GM12878 (cell line): ENCODE data around the gene PTPRM. TPM values are rescaled to one million over a fixed set of nuclear protein-coding genes. Genes with fewer than 3 reads are reported as not detected.

Experiments used
- ATAC-seq: fragments of 200-7000 bp; cut with Tn5 transposase; 3 replicates; pipeline ENCODE4 v1.9.1; 2020; ENCODE audit warnings: mild to moderate bottlenecking, moderate library complexity
- BruUV-seq: library from RNA; stranded (reverse); fragments of 400-500 nt; replicated peaks from 2 replicates; lab custom pipeline; 2021; lab: Mats Ljungman, UMichigan
- CTCF ChIA-PET: fragments of 300-600 bp; sonication (Branson Sonifier 250); formaldehyde crosslinking; extraction: SDS; loops from one replicate; lab custom pipeline; 2021; ENCODE audit warnings: inconsistent platforms; lab: Yijun Ruan, JAX
- POLR2A ChIA-PET: fragments of 350-600 bp; formaldehyde crosslinking; extraction: SDS; loops from one replicate; lab custom pipeline; 2021; ENCODE audit warnings: inconsistent platforms; lab: Charles Lee
- RAD21 ChIA-PET: fragments of 300-600 bp; sonication (Branson Sonifier 250); formaldehyde crosslinking; loops from one replicate; lab custom pipeline; 2023; ENCODE audit warnings: antibody characterized with exemption; ENCODE audit not compliant: unreplicated experiment; lab: Charles Lee
- SMC1A ChIA-PET: fragments of 300-600 bp; sonication (Branson Sonifier 250); formaldehyde crosslinking; loops from one replicate; lab custom pipeline; 2023; ENCODE audit not compliant: unreplicated experiment, uncharacterized antibody; lab: Charles Lee
- DNase-seq: peaks from one replicate; pipeline ENCODE4 v3.0.0-alpha.2; 2011; ENCODE audit warnings: low read depth, low spot score
- FAIRE-seq: peaks from 3 replicates; lab custom pipeline; 2011; peaks lifted over from hg19 to GRCh38; lab: Jason Lieb, UNC
- H2AFZ ChIP-seq: 2 replicates; pipeline ENCODE4 v1.6.0; 2011; ENCODE audit warnings: low read depth, low read length, control low read depth; ENCODE audit not compliant: control insufficient read depth
- H3K27ac ChIP-seq: 2 replicates; pipeline ENCODE4 v1.5.1; 2011; ENCODE audit warnings: control low read depth; ENCODE audit not compliant: control insufficient read depth, insufficient read depth
- H3K27me3 ChIP-seq, 2 experiments: replicated peaks in 1 of 2; 2 replicates each; pipeline versions ENCODE4 v1.6.0 to v1.6.1; 2011; ENCODE audit warnings: low read length in 1 of 2; ENCODE audit not compliant: control insufficient read depth in 2 of 2, insufficient read depth in 2 of 2
- H3K36me3 ChIP-seq, 2 experiments: 2 replicates each; pipeline ENCODE4 v1.5.1; 2011; ENCODE audit warnings: low read length in 1 of 2; ENCODE audit not compliant: control insufficient read depth in 2 of 2, insufficient read depth in 2 of 2
- H3K4me1 ChIP-seq: 2 replicates; pipeline ENCODE4 v1.6.1; 2011; ENCODE audit warnings: mild to moderate bottlenecking, low read length, moderate library complexity, mixed read lengths; ENCODE audit not compliant: control insufficient read depth, insufficient read depth
- H3K4me2 ChIP-seq: 2 replicates; pipeline ENCODE4 v1.6.0; 2011; ENCODE audit warnings: control low read depth; ENCODE audit not compliant: control insufficient read depth, insufficient read depth
- H3K4me3 ChIP-seq: fragments of 200-600 bp; sonication (generic); 2 replicates; pipeline ENCODE4 v1.5.1; 2016
- H3K79me2 ChIP-seq: 2 replicates; pipeline ENCODE4 v1.6.0; 2011; ENCODE audit warnings: low read length; ENCODE audit not compliant: control insufficient read depth, insufficient read depth
- H3K9ac ChIP-seq: 2 replicates; pipeline ENCODE4 v1.8.0; 2011; ENCODE audit warnings: low read length, control low read depth, mixed read lengths; ENCODE audit not compliant: control insufficient read depth, insufficient read depth
- H3K9me3 ChIP-seq: replicated peaks from 3 replicates; pipeline ENCODE4 v1.5.1; 2011; ENCODE audit warnings: mild to moderate bottlenecking, low read length; ENCODE audit not compliant: control insufficient read depth, insufficient read depth
- H4K20me1 ChIP-seq: 2 replicates; pipeline ENCODE4 v1.6.0; 2011; ENCODE audit not compliant: control insufficient read depth, insufficient read depth
- MTA2 ChIP-seq: fragments of 450-650 bp; IDR thresholded peaks from 2 replicates; pipeline ENCODE4 v1.6.1; 2016; ENCODE audit warnings: low read depth, mild to moderate bottlenecking, moderate library complexity
- MTA3 ChIP-seq: IDR thresholded peaks from 2 replicates; pipeline ENCODE4 v1.6.1; 2012; ENCODE audit warnings: low read length, inconsistent platforms, borderline replicate concordance
- NBN ChIP-seq: fragments of 450-650 bp; IDR thresholded peaks from 2 replicates; pipeline ENCODE4 v1.6.1; 2016
- PAX5 ChIP-seq: IDR thresholded peaks from 2 replicates; pipeline ENCODE4 v1.6.1; 2011; ENCODE audit warnings: low read depth, low read length, borderline replicate concordance
- PML ChIP-seq: IDR thresholded peaks from 2 replicates; pipeline ENCODE4 v1.6.1; 2012; ENCODE audit warnings: low read length, inconsistent platforms
- RFX5 ChIP-seq: IDR thresholded peaks from 2 replicates; pipeline ENCODE4 v1.6.1; 2011; ENCODE audit warnings: low read depth, low read length, improper control_type of control experiment
- SIX5 ChIP-seq: IDR thresholded peaks from 2 replicates; pipeline ENCODE4 v1.6.1; 2011; ENCODE audit warnings: mild to moderate bottlenecking, low read depth, low read length, moderate library complexity; ENCODE audit not compliant: severe bottlenecking
- SMAD1 ChIP-seq: fragments of 450-650 bp; IDR thresholded peaks from 2 replicates; pipeline ENCODE4 v1.6.1; 2018; ENCODE audit warnings: mild to moderate bottlenecking, low read depth; ENCODE audit not compliant: partially characterized antibody
- TCF3 ChIP-seq: IDR thresholded peaks from 2 replicates; pipeline ENCODE4 v1.6.1; 2012; ENCODE audit warnings: low read depth, mild to moderate bottlenecking, low read length, borderline replicate concordance; ENCODE audit not compliant: insufficient read depth
- ZSCAN29 ChIP-seq: fragments of 450-650 bp; IDR thresholded peaks from 2 replicates; pipeline ENCODE4 v1.6.1; 2017; ENCODE audit warnings: mild to moderate bottlenecking, moderate library complexity
- WGBS: methylation state at CpG from one replicate; pipeline ENCODE4 v1.1.6; 2016; ENCODE audit warnings: low lambda C conversion rate; ENCODE audit not compliant: insufficient replicate concordance, insufficient coverage; ENCODE audit errors: missing lambda C conversion rate; 5-methylcytosine and 5-hydroxymethylcytosine counted together
- in situ Hi-C: fragments of 300-500 bp; cut with MboI; formaldehyde crosslinking; loops from 9 replicates; pipeline ENCODE4 v1.14.3; 2018; ENCODE audit warnings: mixed read lengths
- intact Hi-C: fragments of 100-400 bp; cut with micrococcal nuclease; formaldehyde crosslinking; loops from one replicate; pipeline ENCODE4 v1.14.2; 2022; ENCODE audit not compliant: unreplicated experiment
- polyA plus RNA-seq, 11 experiments: library from polyadenylated mRNA; depleted of rRNA in 4 of 11; unstranded in 6 of 11; stranded (reverse) in 5 of 11; fragments of >200 nt; fragmentation: Nextera tagmentation in 4 of 11; fragmentation: Illumina TruSeq in 1 of 11; extraction: Ambion mirVana in 4 of 11; extraction: Trizol in 1 of 11; gene quantifications; 1 replicate in 1 of 11; 2 replicates in 10 of 11; pipeline versions ENCODE4 v1.2.1 to v1.2.3, GENCODE V29; 2011 to 2016; ENCODE audit warnings: inconsistent platforms in 2 of 11, missing spikeins in 2 of 11, low read depth in 1 of 11
- total RNA-seq, 4 experiments: library from RNA; depleted of rRNA in 3 of 4; stranded (reverse); fragments of >200 nt in 3 of 4; fragmentation: Illumina TruSeq in 1 of 4; extraction: Trizol in 1 of 4; gene quantifications; 2 replicates each; pipeline versions ENCODE4 v1.2.1 to v1.2.3, GENCODE V29; 2013 to 2021
- TF ChIP-seq, protein P1 (sequence below): fragments of 450-650 bp; formaldehyde crosslinking; IDR thresholded peaks from 2 replicates; pipeline ENCODE4 v1.5.0; 2022; ENCODE audit warnings: mild to moderate bottlenecking, missing genetic modification characterization

The PTPRM gene
- total and polyA plus RNA-seq, 10 of the 15 experiments (the other 5 are each of a cell fraction or from before 2014, with no cell fraction given): 0.07 to 22.6 (median 0.60) TPM

DNA sequence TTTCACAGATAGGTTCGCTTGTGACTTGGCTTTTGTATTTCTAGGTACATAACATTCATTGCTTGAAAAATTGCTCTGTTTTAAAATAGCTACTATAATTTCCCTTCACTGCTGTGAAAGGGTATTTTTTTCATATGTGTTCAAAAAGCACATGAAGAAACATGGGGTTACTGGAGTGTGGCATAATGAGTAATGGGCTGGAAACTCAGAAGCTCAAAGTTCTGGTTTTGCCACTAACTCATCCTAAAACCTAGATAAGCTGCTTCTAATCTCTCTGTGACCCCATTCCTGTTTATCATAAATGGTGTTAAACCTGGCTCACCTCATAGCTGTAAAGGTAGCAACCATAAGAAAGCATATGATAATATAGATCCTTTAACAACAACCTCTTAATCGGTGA, 319.3 kb downstream of the PTPRM start:
- DNase-seq (no peak), ATAC-seq (no peak; the same call in 2 of the 3 replicates), FAIRE-seq (no peak)
- ChIA-PET SMC1A (interaction anchor here (0.6 to 3.3 kb wide), 12 partner anchors 10 to 297 kb away, joined by 3 to 12 read pairs (median 5); no protein-coding TSS in a partner anchor), CTCF (interaction anchor here (1.1 to 1.3 kb wide), 2 partner anchors 10 to 167 kb away, joined by 3 to 5 read pairs; no protein-coding TSS in a partner anchor), POLR2A (interaction anchor here (1.5 to 1.7 kb wide), 2 partner anchors 10 to 62 kb away, joined by 3 to 4 read pairs; no protein-coding TSS in a partner anchor), RAD21 (interaction anchor here (1.0 to 1.7 kb wide), 4 partner anchors 10 to 95 kb away, joined by 3 to 4 read pairs (median 4); no protein-coding TSS in a partner anchor)
- 59% methylated on average over 2 of the region's 2 CpGs for WGBS
- in situ Hi-C loops (no loop called here), intact Hi-C loops (no loop called here)
- no TSS peak for BruUV-seq
- Histone ChIP-seq H3K27me3 (no peaks in the 10 kb centered on the region), H3K4me2 (no peak overlapping the region), H2AFZ (no peak overlapping the region), H3K9ac (no peak overlapping the region), H3K4me1 (no peaks in the 10 kb centered on the region), H3K36me3 (no peaks in the 10 kb centered on the region), H4K20me1 (no peaks in the 10 kb centered on the region), H3K27ac (no peak overlapping the region), H3K79me2 (no peaks in the 10 kb centered on the region), H3K4me3 (no peak overlapping the region), H3K9me3 (no peaks in the 10 kb centered on the region)
- no peak for TF ChIP-seq TCF3
- TF ChIP-seq PML: no peak
- TF ChIP-seq SMAD1: no peak
- no peak for TF ChIP-seq NBN
- TF ChIP-seq MTA3: no peak
- TF ChIP-seq ZSCAN29: no peak
- TF ChIP-seq RFX5: no peak
- TF ChIP-seq SIX5: no peak
- no peak for TF ChIP-seq MTA2
- TF ChIP-seq PAX5: no peak
- TF ChIP-seq, protein P1, sequence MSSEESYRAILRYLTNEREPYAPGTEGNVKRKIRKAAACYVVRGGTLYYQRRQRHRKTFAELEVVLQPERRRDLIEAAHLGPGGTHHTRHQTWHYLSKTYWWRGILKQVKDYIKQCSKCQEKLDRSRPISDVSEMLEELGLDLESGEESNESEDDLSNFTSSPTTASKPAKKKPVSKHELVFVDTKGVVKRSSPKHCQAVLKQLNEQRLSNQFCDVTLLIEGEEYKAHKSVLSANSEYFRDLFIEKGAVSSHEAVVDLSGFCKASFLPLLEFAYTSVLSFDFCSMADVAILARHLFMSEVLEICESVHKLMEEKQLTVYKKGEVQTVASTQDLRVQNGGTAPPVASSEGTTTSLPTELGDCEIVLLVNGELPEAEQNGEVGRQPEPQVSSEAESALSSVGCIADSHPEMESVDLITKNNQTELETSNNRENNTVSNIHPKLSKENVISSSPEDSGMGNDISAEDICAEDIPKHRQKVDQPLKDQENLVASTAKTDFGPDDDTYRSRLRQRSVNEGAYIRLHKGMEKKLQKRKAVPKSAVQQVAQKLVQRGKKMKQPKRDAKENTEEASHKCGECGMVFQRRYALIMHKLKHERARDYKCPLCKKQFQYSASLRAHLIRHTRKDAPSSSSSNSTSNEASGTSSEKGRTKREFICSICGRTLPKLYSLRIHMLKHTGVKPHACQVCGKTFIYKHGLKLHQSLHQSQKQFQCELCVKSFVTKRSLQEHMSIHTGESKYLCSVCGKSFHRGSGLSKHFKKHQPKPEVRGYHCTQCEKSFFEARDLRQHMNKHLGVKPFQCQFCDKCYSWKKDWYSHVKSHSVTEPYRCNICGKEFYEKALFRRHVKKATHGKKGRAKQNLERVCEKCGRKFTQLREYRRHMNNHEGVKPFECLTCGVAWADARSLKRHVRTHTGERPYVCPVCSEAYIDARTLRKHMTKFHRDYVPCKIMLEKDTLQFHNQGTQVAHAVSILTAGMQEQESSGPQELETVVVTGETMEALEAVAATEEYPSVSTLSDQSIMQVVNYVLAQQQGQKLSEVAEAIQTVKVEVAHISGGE: no peak
